NCI-H1105 (cell line): ENCODE data around the gene FADD.

ENCODE experiments used
- DNase-seq: peaks from one replicate; lab custom pipeline; 2025; lab: John Stamatoyannopoulos, UW

The FADD gene

GRCh38 chr11:70233962-70234361 is 30.9 kb downstream of the FADD start:
- DNase-seq, result no peak

- DNase-seq, result no peak
These were observed 37.2 kb downstream of the FADD start for GRCh38 chr11:70240337-70240736.

DNA sequence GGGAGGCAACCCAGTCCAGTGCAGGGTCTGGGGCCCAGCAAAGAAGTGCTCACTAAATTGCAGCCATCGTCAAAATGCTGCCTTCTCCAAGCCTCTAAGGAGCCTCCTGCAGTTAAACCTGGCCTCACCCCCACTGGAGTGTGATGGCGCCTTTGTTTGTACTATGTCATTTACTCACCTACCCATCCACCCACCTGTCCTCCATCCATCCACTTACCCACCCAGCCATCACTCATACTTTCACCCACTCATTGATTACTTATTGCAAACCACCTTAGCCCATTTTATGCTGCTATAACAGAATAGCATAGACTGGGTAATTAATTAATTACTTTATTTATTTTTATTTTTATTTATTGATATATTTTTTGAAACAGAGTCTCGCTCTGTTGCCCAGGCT is 38.6 kb downstream of the FADD start:
- DNase-seq, result no peak

- DNase-seq, result no peak
These were observed 39.8 kb downstream of the FADD start for GRCh38 chr11:70242885-70243284.

GRCh38 chr11:70243912-70244652 is 41.0 kb downstream of the FADD start:
- DNase-seq, result no peak

DNA sequence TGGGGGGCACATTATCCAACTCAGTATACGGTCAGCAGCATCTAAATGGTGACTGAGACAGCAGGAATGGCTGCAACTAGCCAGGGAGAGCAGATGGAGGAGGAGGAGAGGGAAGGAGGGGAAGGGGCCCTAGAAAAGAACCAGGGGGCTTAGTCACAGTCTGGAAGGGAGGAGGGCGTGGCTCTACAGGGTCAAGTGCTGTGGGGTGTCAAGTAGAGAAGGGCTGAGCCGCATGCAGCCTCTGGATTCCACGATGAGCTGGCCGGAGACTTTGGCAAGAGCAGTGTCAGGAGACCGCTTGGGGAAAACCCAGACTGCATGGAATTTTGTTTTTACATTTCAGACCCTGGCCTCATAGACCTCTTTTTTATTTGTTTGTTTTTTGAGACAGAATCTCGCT is 41.6 kb downstream of the FADD start:
- DNase-seq, result no peak

- DNase-seq, result no peak
These were observed 43.1 kb downstream of the FADD start for GRCh38 chr11:70246196-70246595.

DNA sequence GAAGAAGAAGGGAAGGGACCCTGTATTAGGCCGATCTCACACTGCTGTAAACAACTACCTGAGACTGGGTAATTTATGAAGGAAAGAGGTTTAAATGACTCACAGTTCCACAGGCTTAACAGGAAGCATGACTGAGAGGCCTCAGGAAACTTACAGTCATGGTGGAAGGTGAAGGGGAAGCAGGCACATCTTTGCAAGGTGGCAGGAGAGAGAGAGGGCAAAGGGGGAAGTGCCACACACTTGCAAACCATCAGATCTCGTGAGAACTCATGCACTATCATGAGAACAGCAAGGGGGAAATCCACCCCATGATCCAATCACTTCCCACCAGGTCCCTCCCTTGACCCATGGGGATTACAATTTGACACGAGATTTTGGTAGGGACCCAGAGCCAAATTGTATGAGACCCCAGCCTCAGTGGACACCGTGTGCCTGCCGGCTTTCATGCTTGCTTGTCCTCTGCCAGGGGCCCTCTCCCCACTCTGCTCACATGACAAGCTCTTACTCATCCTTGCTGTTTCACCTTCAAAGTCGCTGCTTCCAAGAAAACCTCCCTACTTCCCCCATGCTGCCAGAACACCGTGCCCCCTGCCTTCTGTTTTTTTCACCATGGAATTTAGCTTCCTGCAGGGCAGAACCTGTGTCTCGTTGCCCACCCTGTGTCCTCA is 44.1 kb downstream of the FADD start:
- DNase-seq, result no peak

- no peak for DNase-seq
These were observed 44.6 kb downstream of the FADD start for GRCh38 chr11:70247710-70248072.

GRCh38 chr11:70250876-70251658 is 48.0 kb downstream of the FADD start:
- DNase-seq, result no peak

- no peak for DNase-seq
These were observed 48.7 kb downstream of the FADD start for GRCh38 chr11:70251659-70252321.

- no peak for DNase-seq
These were observed 49.7 kb downstream of the FADD start for GRCh38 chr11:70252844-70253243.

- no peak for DNase-seq
These were observed 52.5 kb downstream of the FADD start for GRCh38 chr11:70255477-70256116.
